GM18508 (cell line): ENCODE data around the gene ELK1.
"Not testable (repeated sequence)": the region's sequence is repeated elsewhere in the genome, so short reads cannot be mapped to it uniquely, and the experiment has no call there.

ENCODE experiments used
- ATAC-seq: cut with Tn5 transposase; IDR thresholded peaks from one replicate; pipeline ENCODE4 v1.9.1; 2021; ENCODE audit warnings: moderate number of reproducible peaks; ENCODE audit not compliant: insufficient read depth, unreplicated experiment

The ELK1 gene

GRCh38 chrX:47614618-47615017 lies 35.7 kb downstream of the ELK1 start:
- ATAC-seq: no peak

- ATAC-seq: no peak
Observed at GRCh38 chrX:47613082-47613481, 37.3 kb downstream of the ELK1 start.

DNA sequence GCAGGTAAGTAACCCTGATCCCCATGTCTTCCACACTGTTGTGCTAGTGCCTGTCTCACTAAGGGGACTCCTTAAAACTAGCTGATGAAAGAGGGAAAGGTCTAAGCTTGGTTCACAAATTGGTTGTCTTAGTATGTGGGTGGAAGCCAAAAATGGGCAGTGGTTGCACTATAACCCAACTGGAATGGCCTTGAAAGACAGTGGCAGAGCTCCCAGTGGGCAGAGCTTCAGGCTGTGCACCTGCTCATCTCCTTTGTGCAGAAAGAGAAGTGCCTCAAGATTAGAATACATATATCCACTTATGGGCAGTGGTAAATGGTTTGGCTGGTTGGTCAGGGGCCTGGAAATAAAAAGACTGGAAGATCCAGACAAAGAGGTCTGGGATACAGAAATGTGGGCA lies 37.9 kb downstream of the ELK1 start:
- ATAC-seq: no peak

- ATAC-seq: no peak
Observed at GRCh38 chrX:47611926-47612325, 38.4 kb downstream of the ELK1 start.

DNA sequence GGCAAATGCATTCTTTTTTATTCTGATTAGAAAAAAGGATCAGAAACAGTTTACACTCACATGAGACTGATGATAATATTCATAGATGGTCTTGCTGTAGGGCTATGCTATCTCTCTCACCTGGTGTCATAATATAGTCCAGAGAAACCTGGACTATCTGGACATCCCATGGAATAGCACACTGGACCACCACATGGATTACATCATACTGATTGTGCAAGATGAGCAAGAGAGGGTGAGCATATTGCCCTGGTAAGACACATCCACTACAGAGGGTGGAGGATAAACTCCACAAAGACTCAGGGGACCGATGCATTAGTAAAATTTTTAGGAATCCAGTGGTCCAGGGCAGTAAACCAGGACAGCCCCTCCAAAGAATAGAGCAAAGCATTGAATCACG lies 38.9 kb downstream of the ELK1 start:
- ATAC-seq: no peak

- no peak for ATAC-seq
Observed at GRCh38 chrX:47610511-47610910, 39.9 kb downstream of the ELK1 start.

DNA sequence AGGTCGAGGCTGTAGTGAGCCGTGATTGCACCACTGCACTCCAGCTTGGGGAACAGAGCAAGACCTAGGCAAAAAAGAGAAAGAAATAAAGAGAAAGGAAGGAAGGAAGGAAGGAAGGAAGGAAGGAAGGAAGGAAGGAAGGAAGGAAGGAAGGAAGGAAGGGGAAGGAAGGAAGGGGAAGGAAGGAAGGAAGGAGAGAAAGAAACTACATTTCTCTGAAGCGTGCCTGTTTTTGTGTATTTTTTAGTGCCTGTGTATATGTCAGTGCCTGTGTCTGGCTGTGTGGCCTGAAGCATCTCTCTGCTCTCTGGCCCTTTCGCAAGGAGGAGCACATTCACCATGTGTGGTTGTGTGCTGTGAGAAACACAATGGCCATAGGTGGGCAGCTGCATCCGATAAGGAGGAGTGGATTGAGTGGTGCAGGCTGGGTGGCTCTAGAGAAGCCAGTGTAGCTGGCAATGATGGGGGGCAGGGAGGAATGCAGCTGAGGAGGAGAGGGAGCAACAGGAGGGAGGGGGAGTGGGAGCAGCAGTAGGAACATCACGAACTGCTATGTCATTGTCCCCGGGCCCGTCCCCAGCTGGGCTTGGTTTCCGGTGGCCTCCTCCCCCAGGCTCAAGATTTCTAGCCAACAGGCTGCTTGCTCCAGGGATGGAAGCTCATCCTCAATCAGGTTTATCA lies 42.1 kb downstream of the ELK1 start:
- ATAC-seq: no peak

- no peak for ATAC-seq
Observed at GRCh38 chrX:47607091-47607490, 43.3 kb downstream of the ELK1 start.

DNA sequence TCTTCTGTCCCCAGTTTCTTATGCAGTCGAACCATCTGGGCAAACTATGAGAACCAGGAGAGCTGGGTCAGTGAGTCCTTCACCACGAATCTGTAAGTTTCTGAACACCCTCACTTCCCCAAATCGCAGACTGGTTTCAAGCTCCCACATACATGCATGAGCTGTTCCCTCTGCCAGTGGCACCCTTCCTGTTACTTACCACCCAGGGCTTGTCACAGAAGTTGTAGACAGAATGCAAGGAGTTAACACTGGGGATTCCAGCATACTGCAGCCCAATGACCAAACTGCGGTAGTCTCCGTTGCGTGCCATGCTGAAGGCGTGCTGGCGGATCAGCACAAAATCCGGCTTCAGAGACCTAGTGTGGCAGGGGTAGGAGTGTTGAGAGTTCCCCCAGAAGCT lies 45.3 kb downstream of the ELK1 start:
- ATAC-seq: no peak

DNA sequence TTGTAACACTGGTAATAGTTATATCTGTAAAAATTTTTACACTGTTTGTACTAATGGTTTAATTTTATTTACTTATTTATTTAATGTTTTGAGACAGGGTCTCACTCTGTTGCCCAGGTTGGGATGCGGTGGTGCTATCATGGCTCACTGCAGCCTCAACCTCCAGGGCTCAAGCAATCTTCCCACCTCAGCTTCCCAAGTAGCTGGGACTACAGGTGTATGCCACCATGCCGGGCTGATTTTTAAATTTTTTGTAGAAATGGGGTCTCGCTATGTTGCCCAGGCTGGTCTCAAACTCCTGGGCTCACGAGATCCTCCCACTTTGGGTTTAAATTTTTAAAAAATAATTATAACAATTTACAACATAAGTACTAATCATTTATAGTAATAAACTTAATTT lies 47.2 kb downstream of the ELK1 start:
- not testable (repeated sequence) for ATAC-seq

DNA sequence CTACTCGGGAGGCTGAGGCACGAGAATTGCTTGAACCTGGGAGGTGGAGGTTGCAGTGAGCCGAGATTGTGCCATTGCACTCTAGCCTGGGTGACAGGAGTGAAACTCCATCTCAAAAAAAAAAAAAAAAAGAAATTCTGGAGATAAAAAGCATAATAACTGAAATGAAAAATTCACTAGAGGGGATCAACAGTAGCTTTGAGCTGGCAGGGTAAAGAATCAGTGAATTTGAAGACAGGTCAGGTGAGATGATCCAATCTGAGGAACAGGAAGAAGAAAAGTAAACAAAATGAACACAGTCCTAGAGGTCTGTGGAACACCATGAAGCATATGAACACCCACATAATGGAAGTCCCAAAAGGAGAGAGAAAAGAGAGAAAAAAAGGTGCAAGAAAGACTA lies 53.1 kb downstream of the ELK1 start:
- ATAC-seq: no peak

DNA sequence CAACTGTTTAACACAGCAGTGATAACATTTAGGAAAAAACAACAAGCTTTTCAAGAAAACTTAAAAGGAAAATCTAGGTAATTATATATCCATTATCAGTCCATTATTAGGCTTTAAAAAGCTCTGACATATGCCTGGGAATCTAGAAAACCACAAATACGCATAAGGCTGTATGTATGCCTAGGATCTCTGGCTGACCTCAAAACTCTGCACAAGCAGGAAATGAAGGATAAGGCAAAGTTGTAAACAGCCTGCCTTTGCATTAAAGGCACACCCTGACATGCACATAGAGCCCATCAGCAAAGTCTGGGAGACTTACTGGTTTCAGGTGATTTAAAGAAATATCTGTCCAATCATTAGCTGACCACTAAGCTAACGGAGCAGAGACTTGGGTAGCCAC lies 54.1 kb downstream of the ELK1 start:
- ATAC-seq: no peak

DNA sequence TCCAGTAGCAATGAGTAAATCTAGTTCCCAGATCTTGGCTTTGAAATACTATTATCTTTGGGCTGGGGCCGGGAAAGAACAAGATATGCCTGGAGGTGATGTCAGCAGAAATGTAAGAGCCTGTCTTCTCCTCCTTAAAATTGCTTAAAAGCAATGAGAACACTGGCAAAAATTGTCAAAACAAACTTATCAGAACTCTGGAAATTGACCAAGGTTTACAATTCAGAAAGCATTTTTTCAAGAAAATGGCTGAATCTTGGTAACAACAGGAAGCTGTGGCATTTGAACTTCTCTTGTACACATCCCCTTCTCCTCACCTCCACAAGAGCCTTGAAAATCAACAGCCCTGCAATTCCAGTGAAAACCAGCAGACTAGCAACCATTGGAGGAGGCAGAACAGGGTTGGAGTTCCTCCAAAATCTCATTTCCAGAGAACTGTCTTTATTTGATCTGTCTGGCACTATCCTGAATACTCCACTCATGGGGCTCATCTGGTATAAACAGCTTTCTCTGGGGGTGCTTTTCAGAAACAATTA lies 54.6 kb downstream of the ELK1 start:
- no peak for ATAC-seq

DNA sequence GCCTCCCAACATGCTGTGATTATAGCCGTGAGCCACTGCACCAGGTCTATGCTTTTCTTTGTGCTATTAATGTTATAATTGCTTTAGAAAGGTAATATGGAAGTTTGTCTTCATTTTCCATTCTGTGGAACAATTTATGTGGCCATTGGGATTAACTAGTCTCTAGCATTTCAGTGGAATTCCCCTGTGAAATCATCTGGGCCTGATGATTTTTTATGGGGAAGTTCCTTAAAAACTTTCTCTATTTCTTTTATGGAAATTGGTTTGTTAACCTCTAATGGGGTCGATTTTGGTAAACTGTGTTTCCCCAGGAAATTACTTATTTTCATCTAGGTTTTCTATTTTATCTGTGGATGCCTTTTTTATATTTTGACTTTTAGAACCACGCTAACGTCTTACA lies 56.8 kb downstream of the ELK1 start:
- no peak for ATAC-seq

DNA sequence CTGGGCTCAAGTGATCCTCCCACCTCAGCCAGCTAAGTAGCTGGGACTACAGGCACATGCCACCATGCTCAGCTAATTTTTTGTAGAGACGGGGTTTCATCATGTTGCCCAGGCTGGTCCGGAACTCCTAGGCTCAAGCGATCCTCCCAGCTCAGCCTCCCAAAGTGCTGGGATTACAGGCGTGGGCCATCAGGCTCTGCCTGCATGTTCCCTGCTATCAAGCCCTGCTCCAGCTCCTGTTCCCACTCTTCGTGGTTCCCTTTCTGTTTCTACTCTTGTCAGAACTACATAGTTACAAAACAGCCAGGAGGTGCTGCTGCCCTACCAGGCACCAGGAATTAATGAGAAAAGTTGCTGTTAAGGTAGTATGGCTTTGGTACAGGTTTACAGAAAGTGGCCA lies 59.4 kb downstream of the ELK1 start:
- ATAC-seq: no peak

- ATAC-seq: no peak
Observed at GRCh38 chrX:47587906-47588735, 62.2 kb downstream of the ELK1 start.

DNA sequence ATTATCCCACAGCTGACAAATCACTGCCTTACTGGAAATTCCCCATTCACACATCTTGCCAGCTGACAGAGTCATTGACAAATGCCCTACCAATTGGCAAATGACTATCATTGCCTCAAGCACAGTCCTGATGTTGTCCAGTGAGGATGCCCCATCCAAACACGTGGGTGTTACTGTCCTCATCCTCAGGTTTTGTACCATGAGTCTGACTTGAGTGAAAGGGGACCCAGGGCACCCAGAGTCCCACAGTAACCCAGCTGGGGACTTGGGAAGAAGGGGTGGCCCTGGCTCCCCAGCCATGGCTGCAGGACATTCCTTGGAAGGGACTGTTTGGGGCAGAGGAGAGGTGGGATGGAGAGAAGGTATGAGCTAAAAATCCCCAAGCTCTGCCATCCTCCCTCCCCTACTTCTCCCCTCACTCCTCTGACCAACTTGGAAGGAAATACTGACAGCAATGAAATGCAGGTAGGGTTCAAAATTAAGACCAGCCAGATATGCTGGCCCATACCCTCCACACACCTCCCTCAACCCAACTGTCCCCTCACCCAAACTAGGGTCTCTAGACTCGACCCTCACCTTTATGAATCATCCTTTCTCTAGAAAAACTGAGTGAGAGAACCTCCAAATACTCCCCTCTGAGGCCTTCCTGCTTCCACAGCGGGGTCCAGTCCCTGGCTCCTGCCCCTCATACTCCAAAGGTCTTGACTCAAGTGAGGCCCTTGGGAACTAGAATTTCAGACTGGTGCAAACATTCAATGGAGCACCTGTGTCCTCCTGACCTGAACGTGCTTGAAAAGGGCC lies 63.1 kb downstream of the ELK1 start:
- ATAC-seq: no peak

- ATAC-seq: no peak
Observed at GRCh38 chrX:47586043-47586787, 64.1 kb downstream of the ELK1 start.
